ENCODE results near the gene CLASP1. TPM values are rescaled to one million over a fixed set of nuclear protein-coding genes. Genes with fewer than 3 reads are reported as not detected.
A peak's percentile ranks its signal among the peaks of the same experiment; 100 is the strongest.

Gene CLASP1
- total and polyA plus RNA-seq, 2 donors (not counting 3 experiments of a cell fraction or from before 2014, with no cell fraction given): 10.0 to 57.9 TPM

DNA sequence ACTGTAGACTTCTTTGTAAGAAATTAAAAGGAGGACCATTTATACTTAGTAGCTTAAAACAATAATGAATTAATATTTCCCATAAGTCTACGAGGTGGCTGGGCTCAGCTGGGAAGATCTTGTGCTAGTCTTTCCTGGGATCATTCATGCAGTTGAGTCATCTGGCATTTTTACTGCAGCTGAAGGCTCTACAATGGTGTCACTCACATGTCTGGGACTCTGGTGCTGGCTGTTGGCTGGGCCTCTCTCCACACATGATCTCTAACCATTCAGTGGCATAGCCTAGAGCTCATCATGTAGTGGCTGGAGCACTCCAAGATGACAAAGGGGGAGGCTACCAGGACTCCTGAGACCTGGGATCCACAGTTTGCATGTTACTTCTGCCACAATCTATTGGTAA, 35.5 kb downstream of the CLASP1 start:
- no peaks in the 10 kb centered on the region for H3K27me3 ChIP-seq (ENCODE audit: control insufficient read depth in 2 of 2, insufficient read depth in 2 of 2, low read length in 2 of 2)
- H3K9me3 ChIP-seq (replicated peaks; ENCODE audit: control insufficient read depth, insufficient read depth, low read length): no peaks in the 10 kb centered on the region
- H3K79me2 ChIP-seq (ENCODE audit: control insufficient read depth, insufficient read depth, low read length): peaks cover 28% of the 10 kb centered on the region
- no TSS peak for BruUV-seq (replicated peaks)
- no peaks in the 10 kb centered on the region for H3K36me3 ChIP-seq (ENCODE audit: control insufficient read depth in 2 of 2, extremely low read depth in 1 of 2, insufficient read depth in 2 of 2, low read length in 2 of 2)
- H2AFZ ChIP-seq (ENCODE audit: low read depth, low read length): no peak overlapping the region
- peaks cover 26% of the 10 kb centered on the region for H3K4me1 ChIP-seq (ENCODE audit: control insufficient read depth, extremely low read depth, insufficient read depth, low read length)
- H4K20me1 ChIP-seq (replicated peaks; ENCODE audit: control insufficient read depth, extremely low read depth, insufficient read depth, low read length): peaks cover 2% of the 10 kb centered on the region
- H3K9me1 ChIP-seq (replicated peaks; ENCODE audit: control insufficient read depth, extremely low read depth, insufficient read depth, low read length): no peaks in the 10 kb centered on the region
- H3K27ac ChIP-seq (ENCODE audit: insufficient read depth, low read depth, low read length): no peak overlapping the region
- CTCF ChIA-PET: interaction anchor here (1.0 kb wide), 2 partner anchors 18 to 55 kb away, joined by 3 read pairs; no protein-coding TSS in a partner anchor
- FAIRE-seq: no peak
- no peak for TF ChIP-seq CTCF (IDR thresholded peaks at IDR 0.05; ENCODE audit: extremely low read depth in 1 of 2, insufficient read depth in 1 of 2, low read depth in 1 of 2, low read length in 2 of 2)
- no peak for TF ChIP-seq EZH2 (IDR thresholded peaks at IDR 0.05; ENCODE audit: borderline replicate concordance, low read depth, low read length, severe bottlenecking)
- no peak for TF ChIP-seq JUN (IDR thresholded peaks at IDR 0.05; ENCODE audit: borderline replicate concordance, insufficient read depth, insufficient read length, low read depth)
- dilution Hi-C loops (cut with MboI; ENCODE audit: extremely low pct_ligation_motif_present, low sequenced_read_pairs): no loop called here
- DNase-seq (ENCODE audit: low read depth, low spot score): no peak
- intact Hi-C loops (cut with micrococcal nuclease): no loop called here
- no peak overlapping the region for H3K9ac ChIP-seq (replicated peaks; ENCODE audit: extremely low read depth, insufficient read depth, low read length)
- H3K4me2 ChIP-seq (ENCODE audit: insufficient read depth, low read length): peak overlapping the region; percentile 3
- H3K4me3 ChIP-seq (replicated peaks in 1 of 3; ENCODE audit: insufficient read depth in 1 of 3, low read depth in 1 of 3, low read length in 3 of 3): no peak overlapping the region
- POLR2A ChIA-PET: no interaction called here

DNA sequence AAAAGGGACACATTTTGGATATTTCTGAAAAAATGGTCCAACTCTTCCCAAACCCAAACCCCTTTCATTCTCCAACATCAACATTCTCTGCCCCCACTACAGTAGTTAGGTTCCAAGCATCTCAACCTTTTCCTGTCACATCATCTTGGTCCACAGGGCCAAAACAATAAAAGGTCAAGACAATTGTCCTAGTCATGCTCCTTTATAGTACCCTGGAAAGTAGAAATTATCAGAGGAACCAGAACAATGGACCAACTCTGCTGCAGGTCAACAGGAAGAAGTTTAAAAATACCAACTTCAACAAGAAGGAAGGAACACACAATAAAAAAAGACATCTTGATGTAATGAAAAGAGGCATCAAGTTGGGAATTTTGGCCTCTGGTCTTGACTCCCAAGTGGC, 36.1 kb downstream of the CLASP1 start:
- Histone ChIP-seq H4K20me1 (replicated peaks; ENCODE audit: control insufficient read depth, extremely low read depth, insufficient read depth, low read length) (peaks cover 2% of the 10 kb centered on the region), H3K4me1 (ENCODE audit: control insufficient read depth, extremely low read depth, insufficient read depth, low read length) (peaks cover 31% of the 10 kb centered on the region), H3K27ac (ENCODE audit: insufficient read depth, low read depth, low read length) (no peak overlapping the region), H3K36me3 (ENCODE audit: control insufficient read depth in 2 of 2, extremely low read depth in 1 of 2, insufficient read depth in 2 of 2, low read length in 2 of 2) (no peaks in the 10 kb centered on the region), H2AFZ (ENCODE audit: low read depth, low read length) (no peak overlapping the region), H3K9me3 (replicated peaks; ENCODE audit: control insufficient read depth, insufficient read depth, low read length) (no peaks in the 10 kb centered on the region), H3K9ac (replicated peaks; ENCODE audit: extremely low read depth, insufficient read depth, low read length) (no peak overlapping the region), H3K27me3 (ENCODE audit: control insufficient read depth in 2 of 2, insufficient read depth in 2 of 2, low read length in 2 of 2) (no peaks in the 10 kb centered on the region), H3K79me2 (ENCODE audit: control insufficient read depth, insufficient read depth, low read length) (peaks cover 31% of the 10 kb centered on the region), H3K4me3 (replicated peaks in 1 of 3; ENCODE audit: insufficient read depth in 1 of 3, low read depth in 1 of 3, low read length in 3 of 3) (no peak overlapping the region), H3K9me1 (replicated peaks; ENCODE audit: control insufficient read depth, extremely low read depth, insufficient read depth, low read length) (no peaks in the 10 kb centered on the region), H3K4me2 (ENCODE audit: insufficient read depth, low read length) (peak overlapping the region; percentile 3)
- BruUV-seq (replicated peaks): no TSS peak
- POLR2A ChIA-PET: no interaction called here
- dilution Hi-C loops (cut with MboI; ENCODE audit: extremely low pct_ligation_motif_present, low sequenced_read_pairs): no loop called here
- peak; percentile 67 for FAIRE-seq
- TF ChIP-seq POLR2AphosphoS5 (IDR thresholded peaks at IDR 0.05; ENCODE audit: insufficient read depth, low read depth, low read length) (no peak), CTCF (IDR thresholded peaks at IDR 0.05; ENCODE audit: extremely low read depth in 1 of 2, insufficient read depth in 1 of 2, low read depth in 1 of 2, low read length in 2 of 2) (no peak), EZH2 (IDR thresholded peaks at IDR 0.05; ENCODE audit: borderline replicate concordance, low read depth, low read length, severe bottlenecking) (no peak), FOS (IDR thresholded peaks at IDR 0.05; ENCODE audit: borderline replicate concordance, insufficient read depth, low read length) (no peak), MYC (IDR thresholded peaks at IDR 0.05; ENCODE audit: low read depth, low read length) (no peak), MAX (IDR thresholded peaks at IDR 0.05; ENCODE audit: insufficient read depth, insufficient read length) (no peak), JUN (IDR thresholded peaks at IDR 0.05; ENCODE audit: borderline replicate concordance, insufficient read depth, insufficient read length, low read depth) (no peak), GATA2 (IDR thresholded peaks at IDR 0.05; ENCODE audit: insufficient read depth, insufficient read length, low read depth, low read length) (no peak), POLR2A (IDR thresholded peaks at IDR 0.05; ENCODE audit: low read depth, low read length) (no peak)
- DNase-seq (ENCODE audit: low read depth, low spot score): peak; percentile 57
- CTCF ChIA-PET: interaction anchor here (1.0 kb wide), 2 partner anchors 18 to 56 kb away, joined by 3 read pairs; no protein-coding TSS in a partner anchor
- intact Hi-C loops (cut with micrococcal nuclease): no loop called here

Data from endothelial cell of umbilical vein (primary cell).